WTC11 (cell line): ENCODE data around the gene ELMO1.

Experiments
- CREB1 ChIP-seq: sonication (generic); formaldehyde crosslinking; IDR thresholded peaks from 2 replicates; pipeline ENCODE4 v1.8.0; 2023; ENCODE audit warnings: mild to moderate bottlenecking, missing genetic modification reagents
- GRHL2 ChIP-seq: fragments of 250-450 bp; sonication (Bioruptor Pico); IDR thresholded peaks from 2 replicates; pipeline ENCODE4 v1.8.0; 2022; ENCODE audit warnings: mild to moderate bottlenecking, moderate library complexity; ENCODE audit not compliant: insufficient replicate concordance, severe bottlenecking
- RELA ChIP-seq: sonication (generic); formaldehyde crosslinking; IDR thresholded peaks from 2 replicates; pipeline ENCODE4 v1.8.1; 2022; ENCODE audit warnings: missing genetic modification reagents, mild to moderate bottlenecking, borderline replicate concordance
- SP1 ChIP-seq: sonication (generic); formaldehyde crosslinking; conservative IDR thresholded peaks from 2 replicates; pipeline ENCODE4 v1.8.1; 2022; ENCODE audit warnings: missing genetic modification reagents
- TF ChIP-seq, protein P1 (sequence below): sonication (generic); formaldehyde crosslinking; IDR thresholded peaks from 2 replicates; pipeline ENCODE4 v1.8.1; 2022; ENCODE audit warnings: low read depth, missing genetic modification reagents, borderline replicate concordance
- TF ChIP-seq, protein P2 (sequence below): fragments of 200-600 bp; IDR thresholded peaks from 2 replicates; pipeline ENCODE4 v1.8.0; 2022; ENCODE audit warnings: antibody characterized with exemption

DNA sequence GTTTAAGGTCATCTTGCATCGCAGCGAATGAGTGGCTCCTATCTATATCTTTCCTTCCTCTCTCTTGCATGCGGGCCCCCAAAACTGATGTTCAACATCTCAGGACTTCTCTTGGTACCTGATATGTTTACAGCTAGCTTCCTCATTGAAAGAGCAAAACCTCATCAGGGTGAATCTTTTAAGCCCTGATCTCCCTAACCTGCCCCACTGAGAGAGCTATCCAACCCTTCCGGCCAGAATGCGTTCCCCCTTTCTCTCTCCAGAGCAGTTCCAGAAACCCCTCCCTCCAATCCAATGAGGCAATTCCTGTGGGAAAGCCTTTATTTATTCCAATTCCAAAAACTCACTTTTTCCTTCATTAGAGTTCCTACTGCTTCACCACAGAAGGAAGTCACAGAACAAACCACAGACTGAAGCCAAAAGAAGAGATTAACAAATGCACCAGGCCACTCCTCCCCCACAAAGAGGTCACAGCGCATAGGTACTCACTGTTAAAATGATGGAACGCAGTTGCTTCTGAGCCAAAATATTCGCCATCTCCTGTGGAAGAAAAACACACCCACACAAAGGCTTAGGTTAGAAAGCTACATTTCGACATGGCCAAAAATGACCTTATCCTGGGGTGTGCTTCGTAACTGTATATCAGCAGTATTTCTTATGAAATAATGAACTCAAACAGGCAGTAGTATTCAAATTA lies 232.4 kb downstream of the ELMO1 start:
- TF ChIP-seq, protein P1, sequence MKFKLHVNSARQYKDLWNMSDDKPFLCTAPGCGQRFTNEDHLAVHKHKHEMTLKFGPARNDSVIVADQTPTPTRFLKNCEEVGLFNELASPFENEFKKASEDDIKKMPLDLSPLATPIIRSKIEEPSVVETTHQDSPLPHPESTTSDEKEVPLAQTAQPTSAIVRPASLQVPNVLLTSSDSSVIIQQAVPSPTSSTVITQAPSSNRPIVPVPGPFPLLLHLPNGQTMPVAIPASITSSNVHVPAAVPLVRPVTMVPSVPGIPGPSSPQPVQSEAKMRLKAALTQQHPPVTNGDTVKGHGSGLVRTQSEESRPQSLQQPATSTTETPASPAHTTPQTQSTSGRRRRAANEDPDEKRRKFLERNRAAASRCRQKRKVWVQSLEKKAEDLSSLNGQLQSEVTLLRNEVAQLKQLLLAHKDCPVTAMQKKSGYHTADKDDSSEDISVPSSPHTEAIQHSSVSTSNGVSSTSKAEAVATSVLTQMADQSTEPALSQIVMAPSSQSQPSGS (CRISPR knock-in tag), result no peak
- TF ChIP-seq SP1 (CRISPR knock-in tag) (no peak), RELA (CRISPR knock-in tag) (no peak), CREB1 (CRISPR knock-in tag) (no peak), GRHL2 (CRISPR knock-in tag) (no peak)
- TF ChIP-seq, protein P2, sequence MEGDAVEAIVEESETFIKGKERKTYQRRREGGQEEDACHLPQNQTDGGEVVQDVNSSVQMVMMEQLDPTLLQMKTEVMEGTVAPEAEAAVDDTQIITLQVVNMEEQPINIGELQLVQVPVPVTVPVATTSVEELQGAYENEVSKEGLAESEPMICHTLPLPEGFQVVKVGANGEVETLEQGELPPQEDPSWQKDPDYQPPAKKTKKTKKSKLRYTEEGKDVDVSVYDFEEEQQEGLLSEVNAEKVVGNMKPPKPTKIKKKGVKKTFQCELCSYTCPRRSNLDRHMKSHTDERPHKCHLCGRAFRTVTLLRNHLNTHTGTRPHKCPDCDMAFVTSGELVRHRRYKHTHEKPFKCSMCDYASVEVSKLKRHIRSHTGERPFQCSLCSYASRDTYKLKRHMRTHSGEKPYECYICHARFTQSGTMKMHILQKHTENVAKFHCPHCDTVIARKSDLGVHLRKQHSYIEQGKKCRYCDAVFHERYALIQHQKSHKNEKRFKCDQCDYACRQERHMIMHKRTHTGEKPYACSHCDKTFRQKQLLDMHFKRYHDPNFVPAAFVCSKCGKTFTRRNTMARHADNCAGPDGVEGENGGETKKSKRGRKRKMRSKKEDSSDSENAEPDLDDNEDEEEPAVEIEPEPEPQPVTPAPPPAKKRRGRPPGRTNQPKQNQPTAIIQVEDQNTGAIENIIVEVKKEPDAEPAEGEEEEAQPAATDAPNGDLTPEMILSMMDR, result no peak
